Dendritic cell treated with granulocyte-macrophage colony-stimulating factor and Interleukin-4, amounts not matched to agents 40 ng/mL and 50 ng/mL, for 4 days (primary cell): ENCODE measurements around the gene ME1.

Experiments
- H3K27ac Mint-ChIP-seq: one replicate; pipeline ENCODE4 v1.8.0; 2022; ENCODE audit warnings: mild to moderate bottlenecking, mixed read lengths
- H3K27me3 Mint-ChIP-seq: one replicate; pipeline ENCODE4 v1.8.0; 2022; ENCODE audit warnings: mild to moderate bottlenecking, mixed read lengths
- H3K36me3 Mint-ChIP-seq: one replicate; pipeline ENCODE4 v1.8.0; 2022; ENCODE audit warnings: low read depth, mixed read lengths
- H3K4me1 Mint-ChIP-seq: one replicate; pipeline ENCODE4 v1.8.0; 2022; ENCODE audit warnings: low read depth, mixed read lengths
- H3K4me3 Mint-ChIP-seq: one replicate; pipeline ENCODE4 v1.8.0; 2022; ENCODE audit warnings: mild to moderate bottlenecking, moderate library complexity, mixed read lengths
- H3K9me3 Mint-ChIP-seq: one replicate; pipeline ENCODE4 v1.8.0; 2022; ENCODE audit warnings: mixed read lengths
- intact Hi-C: fragments of 100-400 bp; cut with micrococcal nuclease; formaldehyde crosslinking; loops from one replicate; pipeline ENCODE4 v1.15.0; 2022

The ME1 gene

DNA sequence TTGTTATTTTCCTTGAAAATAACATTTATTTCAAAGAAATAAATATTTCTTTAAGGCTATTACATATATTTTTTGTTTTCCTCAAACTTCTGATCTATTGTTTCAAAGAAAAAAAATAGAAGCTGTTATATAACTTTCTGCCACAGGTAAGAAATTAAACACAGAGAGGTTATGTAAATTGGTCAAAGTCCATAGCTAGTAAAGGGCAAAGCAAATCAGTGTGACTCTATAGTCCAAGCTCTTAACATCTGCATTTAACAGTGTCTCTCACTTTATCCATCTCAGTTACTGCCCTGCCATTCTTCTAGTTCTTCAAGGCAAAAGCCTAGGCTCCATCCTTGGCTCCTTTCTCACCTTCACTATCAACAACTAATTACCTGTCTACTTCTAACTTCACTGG, 180.6 kb downstream of the ME1 start:
- H3K4me1 Mint-ChIP-seq, result no peaks in the 10 kb centered on the region
- intact Hi-C loops, result no loop called here
- H3K36me3 Mint-ChIP-seq, result peaks cover 27% of the 10 kb centered on the region
- no peaks in the 10 kb centered on the region for H3K27me3 Mint-ChIP-seq
- H3K9me3 Mint-ChIP-seq, result peaks cover 6% of the 10 kb centered on the region
- H3K4me3 Mint-ChIP-seq, result no peak overlapping the region
- H3K27ac Mint-ChIP-seq, result no peak overlapping the region

DNA sequence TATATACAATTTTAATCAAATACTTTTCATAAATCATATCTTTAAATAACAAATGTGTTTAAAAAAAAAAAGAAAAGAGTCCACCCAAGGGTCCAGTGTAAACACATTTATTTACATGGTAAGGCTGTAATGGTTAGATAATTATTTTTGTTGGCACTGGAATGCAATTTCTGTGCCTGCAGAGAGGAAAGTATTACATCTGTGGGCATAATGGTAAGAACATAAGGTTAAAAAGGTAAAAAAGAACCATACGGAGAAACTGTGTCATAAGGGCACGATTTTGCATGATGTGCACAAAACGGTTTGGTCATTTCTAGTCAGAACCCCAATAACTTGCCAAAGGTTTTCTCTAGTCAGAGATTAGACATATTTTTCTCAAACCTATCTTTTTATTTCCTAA, 183.4 kb downstream of the ME1 start:
- H3K27me3 Mint-ChIP-seq, result no peaks in the 10 kb centered on the region
- intact Hi-C loops, result no loop called here
- H3K36me3 Mint-ChIP-seq, result peaks cover 22% of the 10 kb centered on the region

DNA sequence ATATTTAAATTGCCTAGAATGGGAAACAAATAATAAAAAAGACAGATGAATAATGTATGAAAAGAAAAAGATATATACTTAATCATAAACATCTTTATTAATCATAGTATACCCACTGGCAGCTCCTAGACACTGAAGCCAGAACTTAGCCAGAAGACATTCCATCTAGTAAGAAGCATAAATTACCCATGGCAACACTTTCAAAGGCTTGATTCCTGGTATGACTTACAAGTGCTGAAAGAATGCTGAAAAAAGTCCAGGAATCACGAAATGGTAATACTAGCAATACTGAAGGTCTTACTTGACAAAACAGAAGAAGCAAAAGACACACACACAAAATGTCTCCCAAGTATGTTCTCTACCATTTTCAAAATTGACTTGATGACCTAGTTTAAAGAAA, 199.7 kb downstream of the ME1 start:
- no peaks in the 10 kb centered on the region for H3K9me3 Mint-ChIP-seq
- peaks cover 7% of the 10 kb centered on the region for H3K27me3 Mint-ChIP-seq
- intact Hi-C loops, result no loop called here
- no peaks in the 10 kb centered on the region for H3K4me1 Mint-ChIP-seq
- H3K36me3 Mint-ChIP-seq, result peaks cover 7% of the 10 kb centered on the region
- no peak overlapping the region for H3K27ac Mint-ChIP-seq
- no peak overlapping the region for H3K4me3 Mint-ChIP-seq

More for the DNA sequence above, 183.4 kb downstream of the ME1 start:
- no peaks in the 10 kb centered on the region for H3K4me1 Mint-ChIP-seq
- H3K9me3 Mint-ChIP-seq, result peaks cover 6% of the 10 kb centered on the region
- H3K27ac Mint-ChIP-seq, result no peak overlapping the region
- no peak overlapping the region for H3K4me3 Mint-ChIP-seq

DNA sequence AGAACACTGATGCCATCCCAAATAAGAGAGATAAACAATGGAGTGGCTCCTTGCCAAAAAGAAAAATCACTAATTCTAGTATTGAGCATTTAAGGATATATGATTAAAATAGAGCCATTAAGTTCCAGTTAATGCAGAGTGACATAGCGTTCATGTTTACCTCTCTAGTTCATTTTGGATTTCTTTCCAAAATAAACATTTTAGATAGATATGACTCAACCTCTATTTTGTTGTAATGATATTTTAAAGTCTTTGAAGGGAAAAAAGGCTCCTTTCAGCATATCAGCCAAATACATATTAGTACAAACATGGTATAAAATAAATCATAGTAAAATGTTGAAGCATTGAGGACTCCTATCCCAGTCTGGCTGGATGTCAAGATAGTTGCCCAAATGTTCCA, 204.3 kb downstream of the ME1 start:
- Mint-ChIP-seq H3K27me3 (peaks cover 3% of the 10 kb centered on the region), H3K27ac (no peak overlapping the region), H3K4me1 (no peaks in the 10 kb centered on the region), H3K4me3 (no peak overlapping the region), H3K36me3 (peaks cover 21% of the 10 kb centered on the region), H3K9me3 (no peaks in the 10 kb centered on the region)
- intact Hi-C loops, result no loop called here

DNA sequence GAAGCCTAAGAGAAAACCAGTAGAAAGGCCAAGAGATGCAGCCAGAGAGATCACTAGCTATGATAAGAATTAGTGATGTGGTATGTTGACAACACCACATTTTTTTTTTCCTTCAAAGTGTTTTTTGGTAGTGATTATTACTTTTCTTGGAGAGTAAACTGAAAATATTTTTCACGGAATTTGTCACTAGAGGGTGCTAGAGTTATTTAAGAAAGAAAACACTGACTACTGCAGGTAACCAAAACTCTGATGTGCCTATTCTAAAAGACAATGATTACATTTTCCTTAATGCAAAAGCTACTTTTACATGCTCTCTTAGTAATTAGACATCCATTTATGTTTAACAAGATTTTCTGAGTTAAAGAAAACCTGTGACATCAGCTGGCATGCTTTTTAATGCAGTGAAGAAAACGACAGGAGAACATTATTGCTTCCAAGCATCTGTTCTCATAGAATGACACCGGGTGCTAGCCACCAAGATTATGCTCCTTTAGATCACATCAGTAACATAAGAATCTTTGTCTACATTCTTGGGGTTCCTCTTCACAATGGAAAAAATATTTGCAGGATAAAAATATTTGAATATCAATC, 208.9 kb downstream of the ME1 start:
- H3K27ac Mint-ChIP-seq, result no peak overlapping the region
- no peak overlapping the region for H3K4me3 Mint-ChIP-seq
- peaks cover 36% of the 10 kb centered on the region for H3K36me3 Mint-ChIP-seq
- no peaks in the 10 kb centered on the region for H3K27me3 Mint-ChIP-seq
- no peaks in the 10 kb centered on the region for H3K4me1 Mint-ChIP-seq
- no peaks in the 10 kb centered on the region for H3K9me3 Mint-ChIP-seq
- intact Hi-C loops, result loop anchor here (2.0 to 5.0 kb wide), 3 partner anchors 195 to 315 kb away; no protein-coding TSS in a partner anchor

DNA sequence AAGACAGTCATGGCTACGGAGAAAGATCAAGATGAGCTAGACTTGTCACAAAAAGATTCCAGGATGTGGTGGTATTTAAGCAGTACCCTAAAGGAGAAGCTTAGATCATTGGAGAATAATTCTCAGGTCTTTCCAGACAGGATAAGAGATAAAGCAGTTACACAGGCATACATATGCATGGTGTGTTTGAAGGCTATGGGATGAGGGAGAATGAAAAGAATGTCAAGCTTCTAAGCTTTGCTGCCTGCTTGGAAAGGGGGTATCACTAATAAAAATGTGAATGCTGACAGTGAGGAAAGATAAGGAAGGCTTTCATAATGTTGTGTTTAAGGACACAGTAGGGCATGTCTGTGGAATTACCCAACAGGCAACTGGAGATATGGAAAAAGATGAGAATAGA, 209.6 kb downstream of the ME1 start:
- H3K4me1 Mint-ChIP-seq, result no peaks in the 10 kb centered on the region
- peaks cover 36% of the 10 kb centered on the region for H3K36me3 Mint-ChIP-seq
- H3K9me3 Mint-ChIP-seq, result no peaks in the 10 kb centered on the region
- no peak overlapping the region for H3K27ac Mint-ChIP-seq
- intact Hi-C loops, result loop anchor here (5.0 kb wide), 2 partner anchors 196 to 316 kb away; no protein-coding TSS in a partner anchor
- H3K4me3 Mint-ChIP-seq, result no peak overlapping the region
- no peaks in the 10 kb centered on the region for H3K27me3 Mint-ChIP-seq

DNA sequence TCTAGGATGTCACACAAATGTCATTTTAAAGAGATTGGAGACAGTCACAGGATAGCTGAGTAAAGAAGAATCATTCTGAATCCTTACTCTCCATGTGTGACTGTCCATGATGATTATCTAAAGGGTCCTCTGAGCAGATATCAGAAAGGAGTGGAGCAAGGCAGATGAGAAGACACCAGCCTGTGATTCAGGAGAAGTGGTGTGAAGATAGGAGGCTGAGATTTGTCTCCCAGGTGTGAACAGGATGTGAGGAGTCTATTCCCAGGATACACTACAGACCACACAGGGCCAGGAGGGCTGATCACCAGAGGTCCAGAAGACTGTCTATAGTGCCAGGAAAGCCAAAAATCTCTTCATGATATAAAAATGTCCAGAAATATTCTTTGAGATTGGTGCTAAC, 210.7 kb downstream of the ME1 start:
- intact Hi-C loops, result loop anchor here (5.0 kb wide), 2 partner anchors 197 to 317 kb away; no protein-coding TSS in a partner anchor
- Mint-ChIP-seq H3K4me3 (no peak overlapping the region), H3K27ac (no peak overlapping the region), H3K9me3 (no peaks in the 10 kb centered on the region), H3K27me3 (no peaks in the 10 kb centered on the region), H3K36me3 (peaks cover 36% of the 10 kb centered on the region), H3K4me1 (no peaks in the 10 kb centered on the region)

DNA sequence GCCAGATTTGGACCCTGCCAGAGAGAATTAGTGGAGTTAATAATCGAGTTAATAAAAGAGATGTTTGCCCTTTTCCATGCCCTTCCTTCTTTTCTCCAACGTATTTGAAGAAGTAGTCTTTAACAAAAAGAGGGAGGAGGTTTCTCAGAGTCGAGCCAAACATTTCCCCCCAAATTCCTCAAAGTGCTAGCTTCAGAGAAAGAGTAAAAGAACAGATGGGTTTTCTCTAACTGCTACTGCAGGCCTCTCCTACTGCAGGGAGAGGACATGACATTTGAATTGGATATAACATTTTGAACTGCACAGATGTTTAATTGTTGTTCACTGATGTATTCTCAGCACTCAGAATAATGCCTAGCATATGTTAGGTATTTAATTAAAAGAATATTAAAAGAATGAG, 212.2 kb downstream of the ME1 start:
- H3K36me3 Mint-ChIP-seq, result peaks cover 33% of the 10 kb centered on the region
- H3K9me3 Mint-ChIP-seq, result no peaks in the 10 kb centered on the region
- no peak overlapping the region for H3K27ac Mint-ChIP-seq
- H3K27me3 Mint-ChIP-seq, result peaks cover 6% of the 10 kb centered on the region
- intact Hi-C loops, result no loop called here
- H3K4me3 Mint-ChIP-seq, result no peak overlapping the region
- no peaks in the 10 kb centered on the region for H3K4me1 Mint-ChIP-seq

DNA sequence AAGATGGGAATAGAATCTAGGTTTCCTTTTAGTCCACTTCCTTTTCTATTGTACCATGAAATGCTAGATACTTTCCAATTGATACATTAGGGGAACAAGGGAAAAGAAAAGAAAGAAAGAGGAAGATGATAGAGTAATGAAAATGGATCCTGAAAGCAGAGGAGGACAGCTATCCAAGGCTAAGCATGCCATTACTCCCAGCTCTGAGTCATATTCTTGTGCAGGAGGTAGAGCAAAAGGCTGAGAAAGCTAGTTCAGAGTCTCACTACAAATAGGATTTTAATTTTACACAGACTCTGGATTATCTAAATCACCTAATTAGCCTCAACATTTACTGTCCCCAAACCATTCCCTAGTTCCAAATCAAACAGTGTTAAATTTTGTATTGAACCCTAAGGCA, 214.0 kb downstream of the ME1 start:
- intact Hi-C loops, result no loop called here
- Mint-ChIP-seq H3K4me3 (no peak overlapping the region), H3K36me3 (peaks cover 24% of the 10 kb centered on the region), H3K9me3 (no peaks in the 10 kb centered on the region), H3K4me1 (no peaks in the 10 kb centered on the region), H3K27ac (no peak overlapping the region), H3K27me3 (peaks cover 6% of the 10 kb centered on the region)

DNA sequence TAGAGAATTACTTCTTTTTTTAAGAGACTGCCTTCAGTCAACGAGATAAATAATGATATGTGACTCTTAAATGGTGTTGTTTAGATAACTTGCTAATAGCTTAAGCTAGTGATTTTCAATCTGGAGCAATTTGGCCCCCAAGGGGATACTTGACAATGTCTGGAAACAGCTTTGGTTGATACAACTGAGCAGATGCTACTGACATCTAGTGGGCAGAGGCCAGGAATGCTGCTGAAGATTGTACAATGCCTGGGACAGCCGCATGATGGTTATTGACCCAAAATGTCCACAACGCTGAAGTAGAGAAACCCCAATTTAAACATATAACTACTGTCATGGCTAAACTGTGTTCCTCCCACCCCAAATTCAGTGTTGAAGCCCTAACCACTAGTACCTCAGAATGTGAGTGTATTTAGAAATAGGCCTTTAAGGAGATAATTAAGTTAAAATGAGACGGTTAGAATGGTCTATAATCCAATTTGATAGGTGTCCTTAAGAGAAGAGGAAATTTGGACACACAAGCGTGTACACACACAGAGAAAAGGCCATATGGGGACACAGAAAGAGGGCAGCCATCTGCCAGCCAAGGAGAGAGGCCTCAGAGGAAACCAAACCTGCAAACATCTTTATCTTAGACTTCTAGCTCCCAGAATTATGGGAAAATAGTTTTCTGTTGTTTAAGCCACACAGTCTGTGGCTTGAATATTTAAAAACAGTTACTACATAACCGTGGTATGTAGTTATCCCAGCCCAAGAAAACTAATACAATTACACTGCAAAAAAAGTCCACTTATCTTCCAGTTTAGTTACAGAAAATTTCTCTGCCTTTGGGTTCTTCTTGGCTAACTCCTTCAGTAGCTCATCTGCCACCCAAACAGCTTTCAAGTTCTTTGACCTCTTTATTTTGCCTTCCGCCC, 215.5 kb downstream of the ME1 start:
- peaks cover 21% of the 10 kb centered on the region for H3K36me3 Mint-ChIP-seq
- no peak overlapping the region for H3K4me3 Mint-ChIP-seq
- H3K27ac Mint-ChIP-seq, result no peak overlapping the region
- H3K4me1 Mint-ChIP-seq, result no peaks in the 10 kb centered on the region
- intact Hi-C loops, result no loop called here
- H3K27me3 Mint-ChIP-seq, result peaks cover 9% of the 10 kb centered on the region
- no peaks in the 10 kb centered on the region for H3K9me3 Mint-ChIP-seq

DNA sequence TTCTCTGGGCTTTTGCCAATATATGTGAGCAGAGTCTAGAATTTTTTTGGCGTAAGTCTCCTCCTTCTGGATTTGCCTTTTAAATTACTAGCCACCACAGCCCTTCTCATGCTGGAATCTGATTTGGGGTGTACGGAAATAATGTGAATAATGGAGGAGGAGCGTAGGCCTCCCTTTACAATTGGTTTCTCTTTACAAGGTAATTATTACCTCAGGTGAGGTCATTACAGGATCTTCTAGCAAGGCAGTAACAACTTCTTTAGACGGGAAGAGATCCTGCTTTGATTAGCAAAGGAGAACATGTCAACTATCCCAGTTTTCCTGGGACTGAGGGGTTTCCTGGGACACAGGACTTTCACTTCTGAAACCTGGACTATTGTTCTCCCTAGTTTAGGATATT, 228.8 kb downstream of the ME1 start:
- intact Hi-C loops, result no loop called here
- Mint-ChIP-seq H3K4me3 (no peak overlapping the region), H3K27ac (no peak overlapping the region), H3K27me3 (no peaks in the 10 kb centered on the region), H3K36me3 (peaks cover 12% of the 10 kb centered on the region), H3K4me1 (peaks cover 7% of the 10 kb centered on the region), H3K9me3 (no peaks in the 10 kb centered on the region)

DNA sequence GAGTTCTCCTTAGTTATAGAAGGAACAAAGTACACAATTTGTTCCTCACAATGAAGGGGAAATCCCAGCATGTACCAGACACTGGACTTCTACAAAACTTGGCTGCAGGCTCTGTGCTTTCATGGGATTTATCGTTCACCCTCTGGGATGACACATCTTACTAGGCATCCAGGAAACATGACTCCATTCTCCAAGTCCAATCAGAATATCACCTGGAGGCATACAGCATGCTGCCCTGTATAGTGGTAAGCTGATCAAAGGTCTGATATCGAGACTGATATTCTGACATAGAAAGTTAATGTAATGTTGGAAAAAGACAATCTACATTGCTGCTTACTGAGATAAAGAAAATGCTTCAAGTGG, 231.0 kb downstream of the ME1 start:
- Mint-ChIP-seq H3K9me3 (no peaks in the 10 kb centered on the region), H3K27ac (no peak overlapping the region), H3K36me3 (peaks cover 12% of the 10 kb centered on the region), H3K4me1 (peaks cover 7% of the 10 kb centered on the region), H3K4me3 (no peak overlapping the region), H3K27me3 (no peaks in the 10 kb centered on the region)
- intact Hi-C loops, result loop anchor here (10.0 kb wide), 1 partner anchor 655 kb away; the partner anchor contains the start of genes CYB5R4 and RIPPLY2

DNA sequence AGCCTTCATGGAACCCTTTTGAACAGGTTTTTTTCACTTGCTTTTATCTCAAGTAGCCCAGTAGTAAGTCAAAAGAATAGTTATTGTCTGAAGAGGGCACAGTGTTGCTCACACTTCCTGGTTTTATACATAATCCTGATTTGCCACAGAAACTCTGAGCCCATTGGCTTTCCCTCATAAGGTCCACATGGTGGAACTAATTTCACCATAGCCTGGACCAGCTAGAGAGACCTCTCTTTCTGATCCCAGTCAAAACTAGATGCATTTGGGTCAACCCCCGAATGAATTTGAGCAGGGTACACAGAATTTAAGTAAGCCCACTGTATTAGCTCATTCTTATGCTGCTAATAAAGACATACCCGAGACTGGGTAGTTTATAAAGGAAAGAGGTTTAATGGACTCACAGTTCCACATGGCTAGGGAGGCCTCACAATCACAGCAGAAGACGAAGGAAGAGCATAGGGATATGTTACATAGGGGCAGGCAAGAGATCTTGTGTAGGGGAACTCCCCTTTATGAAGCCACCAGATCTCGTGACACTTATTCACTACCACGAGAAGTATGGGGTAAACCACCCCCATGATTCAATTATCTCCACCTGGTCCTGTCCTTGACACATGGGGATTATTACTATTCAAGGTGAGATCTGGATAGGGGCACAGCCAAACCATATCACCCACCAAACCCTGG, 231.5 kb downstream of the ME1 start:
- Mint-ChIP-seq H3K9me3 (no peaks in the 10 kb centered on the region), H3K27ac (no peak overlapping the region), H3K4me1 (peaks cover 9% of the 10 kb centered on the region), H3K27me3 (peaks cover 2% of the 10 kb centered on the region), H3K4me3 (no peak overlapping the region), H3K36me3 (peaks cover 12% of the 10 kb centered on the region)
- intact Hi-C loops, result loop anchor here (10.0 kb wide), 1 partner anchor 655 kb away; the partner anchor contains the start of genes CYB5R4 and RIPPLY2
